Activated T-helper 1 cell treated with Interleukin-2 at 50 U/mL for 16 hours (primary cell): ENCODE results near the gene SPATA2L.

ENCODE experiments used
- DNase-seq: peaks from one replicate; pipeline ENCODE4 v3.0.0-alpha.2; 2020; ENCODE audit warnings: low read depth

Gene SPATA2L, protein sequence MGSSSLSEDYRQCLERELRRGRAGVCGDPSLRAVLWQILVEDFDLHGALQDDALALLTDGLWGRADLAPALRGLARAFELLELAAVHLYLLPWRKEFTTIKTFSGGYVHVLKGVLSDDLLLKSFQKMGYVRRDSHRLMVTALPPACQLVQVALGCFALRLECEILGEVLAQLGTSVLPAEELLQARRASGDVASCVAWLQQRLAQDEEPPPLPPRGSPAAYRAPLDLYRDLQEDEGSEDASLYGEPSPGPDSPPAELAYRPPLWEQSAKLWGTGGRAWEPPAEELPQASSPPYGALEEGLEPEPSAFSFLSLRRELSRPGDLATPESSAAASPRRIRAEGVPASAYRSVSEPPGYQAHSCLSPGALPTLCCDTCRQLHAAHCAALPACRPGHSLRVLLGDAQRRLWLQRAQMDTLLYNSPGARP

GRCh38 chr16:89701425-89702406, at the start of gene SPATA2L:
Gene SPATA2L, minus strand, starts transcription at chr16:89701705. Its CDS starts 473 bp downstream, at chr16:89701232.
- DNase-seq = peak; percentile 97

DNA sequence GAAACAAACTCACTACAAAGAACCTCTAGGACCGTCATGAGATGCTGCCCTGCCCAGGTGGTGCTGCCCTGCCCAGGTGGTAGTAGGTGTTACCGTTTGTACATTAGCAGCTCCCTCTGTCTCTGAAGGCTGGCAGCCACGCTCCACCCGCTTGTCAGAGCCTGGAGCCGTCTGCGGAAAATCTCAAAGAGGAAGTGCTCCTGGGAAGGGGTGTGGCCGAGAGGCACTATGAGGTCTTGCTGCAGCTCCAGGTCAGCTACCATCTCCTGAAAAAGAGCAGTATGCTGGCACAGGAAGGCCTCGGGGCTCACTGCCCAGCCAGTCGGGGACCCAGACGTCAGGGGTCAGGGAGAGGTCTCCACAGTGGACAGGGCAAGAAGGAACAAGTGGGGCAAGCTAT, 48.1 kb upstream of the SPATA2L start:
- DNase-seq = no peak

- DNase-seq = no peak
These were observed 47.4 kb upstream of the SPATA2L start for GRCh38 chr16:89748921-89749320.

DNA sequence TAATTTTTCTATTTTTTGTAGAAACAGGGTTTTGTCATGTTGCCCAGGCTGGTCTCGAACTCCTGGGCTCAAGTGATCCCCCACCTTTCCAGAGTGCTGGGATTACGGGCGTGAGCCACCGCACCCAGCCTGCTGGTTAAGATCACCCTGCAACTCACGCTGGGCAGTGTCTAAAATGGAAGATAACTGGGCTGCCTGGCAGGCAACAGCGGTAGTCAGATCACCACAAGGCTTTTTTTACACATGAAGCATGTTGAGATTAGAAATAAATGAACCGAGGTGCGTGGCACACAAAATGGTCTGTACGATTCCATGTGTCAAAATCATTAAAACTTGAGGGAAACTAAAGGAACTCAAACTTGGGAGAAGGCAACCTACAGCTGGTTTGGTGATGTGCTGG, 46.6 kb upstream of the SPATA2L start:
- DNase-seq = no peak

DNA sequence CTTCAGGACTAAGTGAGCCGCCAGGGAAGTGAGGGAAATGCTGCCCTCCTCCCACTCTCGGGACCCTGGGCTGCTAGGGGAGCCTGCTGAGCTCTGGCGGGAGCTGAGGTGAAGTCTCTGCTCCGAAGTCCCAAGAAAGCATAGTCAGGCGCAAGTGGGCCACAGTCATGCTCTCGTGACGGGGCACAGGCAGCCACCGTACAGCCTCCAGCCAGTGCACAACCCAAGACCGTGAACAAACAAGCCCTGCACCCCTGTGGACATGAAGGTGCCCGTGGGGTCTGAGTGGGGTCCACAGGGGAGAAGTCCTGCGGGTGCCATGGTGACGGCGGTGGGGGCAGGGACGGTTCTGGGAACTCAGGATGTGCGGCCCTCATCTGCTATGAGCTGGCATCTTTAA, 44.5 kb upstream of the SPATA2L start:
- DNase-seq = no peak

GRCh38 chr16:89744813-89745212, 43.3 kb upstream of the SPATA2L start:
- no peak for DNase-seq

- DNase-seq = no peak
These were observed 41.4 kb upstream of the SPATA2L start for GRCh38 chr16:89742948-89743347.

GRCh38 chr16:89741342-89742014, 40.0 kb upstream of the SPATA2L start:
- no peak for DNase-seq

GRCh38 chr16:89739383-89739782, 37.9 kb upstream of the SPATA2L start:
- no peak for DNase-seq

GRCh38 chr16:89738538-89739317, 37.2 kb upstream of the SPATA2L start:
- no peak for DNase-seq

GRCh38 chr16:89738072-89738377, 36.5 kb upstream of the SPATA2L start:
- DNase-seq = no peak

DNA sequence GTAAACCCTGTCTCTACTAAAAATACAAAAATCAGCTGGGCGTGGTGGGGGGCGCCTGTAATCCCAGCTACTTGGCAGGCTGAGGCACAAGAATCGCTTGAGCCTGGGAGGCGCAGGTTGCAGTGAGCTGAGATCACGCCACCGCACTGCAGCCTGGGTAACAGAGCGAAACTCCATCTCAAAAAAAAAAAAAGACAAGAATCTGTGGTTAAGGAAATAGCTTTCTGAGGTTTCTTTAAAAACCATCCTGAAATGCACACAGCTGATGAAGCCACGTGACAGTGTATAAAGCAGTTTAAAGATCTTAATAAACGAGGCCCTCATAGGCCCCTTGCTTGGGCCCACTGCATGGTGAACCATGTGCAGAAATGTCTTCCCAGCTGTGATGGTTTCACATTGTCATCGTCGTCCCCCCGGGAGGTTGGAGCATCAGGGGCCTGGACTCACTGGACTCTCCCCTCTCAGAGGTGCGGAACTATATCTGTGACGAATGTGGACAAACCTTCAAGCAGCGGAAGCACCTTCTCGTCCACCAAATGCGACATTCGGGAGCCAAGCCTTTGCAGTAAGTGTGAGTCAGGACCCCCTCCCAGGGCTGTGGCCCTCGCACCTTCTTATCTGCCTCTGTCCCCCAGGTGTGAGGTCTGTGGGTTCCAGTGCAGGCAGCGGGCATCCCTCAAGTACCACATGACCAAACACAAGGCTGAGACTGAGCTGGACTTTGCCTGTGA, 36.0 kb upstream of the SPATA2L start:
- peak; percentile 26 for DNase-seq

DNA sequence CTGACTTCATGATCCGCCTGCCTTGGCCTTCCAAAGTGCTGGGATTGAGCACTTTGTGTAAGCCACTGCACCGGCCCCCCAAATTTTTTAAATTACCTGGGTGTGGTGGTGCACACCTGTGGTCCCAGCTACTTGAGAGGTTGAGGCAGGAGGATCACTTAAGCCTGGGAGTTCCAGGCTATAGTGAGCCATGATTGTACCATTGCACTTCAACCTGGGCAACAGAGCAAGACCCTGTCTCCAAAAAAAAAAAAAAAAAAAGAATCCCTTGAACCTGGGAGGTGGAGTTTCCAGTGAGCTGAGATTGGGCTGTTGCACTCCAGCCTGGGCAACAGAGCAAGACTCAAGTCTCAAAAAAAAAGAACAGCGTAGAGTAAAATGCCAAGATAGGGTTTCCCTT, 35.0 kb upstream of the SPATA2L start:
- DNase-seq = no peak

DNA sequence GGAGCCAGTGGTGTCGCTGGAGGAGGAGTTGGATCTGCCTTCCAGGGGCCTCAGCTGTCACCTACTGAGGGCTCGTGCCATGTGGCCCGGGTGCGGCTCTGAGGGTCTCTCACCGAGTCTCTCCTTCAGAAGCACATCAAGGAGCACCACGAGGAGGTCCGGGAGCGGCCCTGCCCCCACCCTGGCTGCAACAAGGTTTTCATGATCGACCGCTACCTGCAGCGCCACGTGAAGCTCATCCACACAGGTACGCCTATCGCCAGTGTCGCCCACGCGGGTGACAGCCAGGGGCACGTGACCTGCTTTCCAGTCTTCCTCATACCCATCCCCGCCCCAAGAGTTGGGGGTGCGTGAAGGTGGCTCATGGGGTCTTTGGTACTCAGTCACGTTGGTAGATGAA, 32.3 kb upstream of the SPATA2L start:
- no peak for DNase-seq

DNA sequence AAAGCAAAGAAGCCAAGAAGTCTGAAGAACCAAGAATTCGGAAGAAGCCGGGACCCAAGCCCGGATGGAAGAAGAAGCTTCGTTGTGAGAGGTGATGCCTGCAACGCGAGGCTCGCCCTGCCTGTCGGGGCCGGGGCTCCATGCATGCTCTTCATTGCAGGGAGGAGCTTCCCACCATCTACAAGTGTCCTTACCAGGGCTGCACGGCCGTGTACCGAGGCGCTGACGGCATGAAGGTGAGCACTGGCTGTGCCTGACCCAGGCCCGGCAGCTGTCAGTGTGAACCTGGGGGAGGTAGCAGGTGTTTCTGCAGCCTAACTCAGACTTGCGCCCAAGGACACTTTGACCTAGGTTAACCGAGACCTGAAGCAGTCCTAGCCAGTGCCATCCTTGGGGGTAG, 31.8 kb upstream of the SPATA2L start:
- DNase-seq = no peak

DNA sequence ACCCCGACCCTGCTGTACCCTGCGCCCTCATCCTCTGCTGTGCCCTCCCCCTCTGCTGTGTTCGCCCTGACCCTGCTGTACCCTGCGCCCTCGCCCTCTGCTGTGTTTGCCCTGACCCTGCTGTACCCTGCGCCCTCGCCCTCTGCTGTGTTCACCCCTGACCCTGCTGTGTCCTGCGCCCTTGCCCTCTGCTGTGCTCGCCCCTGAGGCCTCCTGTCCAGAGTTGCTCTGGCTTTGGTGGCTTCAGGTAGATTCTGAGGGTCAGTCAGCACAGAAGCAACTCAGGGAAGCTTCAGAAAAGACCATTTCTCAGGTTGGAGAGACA, 31.4 kb upstream of the SPATA2L start:
- no peak for DNase-seq

GRCh38 chr16:89732142-89732917, 30.8 kb upstream of the SPATA2L start:
- DNase-seq = no peak

DNA sequence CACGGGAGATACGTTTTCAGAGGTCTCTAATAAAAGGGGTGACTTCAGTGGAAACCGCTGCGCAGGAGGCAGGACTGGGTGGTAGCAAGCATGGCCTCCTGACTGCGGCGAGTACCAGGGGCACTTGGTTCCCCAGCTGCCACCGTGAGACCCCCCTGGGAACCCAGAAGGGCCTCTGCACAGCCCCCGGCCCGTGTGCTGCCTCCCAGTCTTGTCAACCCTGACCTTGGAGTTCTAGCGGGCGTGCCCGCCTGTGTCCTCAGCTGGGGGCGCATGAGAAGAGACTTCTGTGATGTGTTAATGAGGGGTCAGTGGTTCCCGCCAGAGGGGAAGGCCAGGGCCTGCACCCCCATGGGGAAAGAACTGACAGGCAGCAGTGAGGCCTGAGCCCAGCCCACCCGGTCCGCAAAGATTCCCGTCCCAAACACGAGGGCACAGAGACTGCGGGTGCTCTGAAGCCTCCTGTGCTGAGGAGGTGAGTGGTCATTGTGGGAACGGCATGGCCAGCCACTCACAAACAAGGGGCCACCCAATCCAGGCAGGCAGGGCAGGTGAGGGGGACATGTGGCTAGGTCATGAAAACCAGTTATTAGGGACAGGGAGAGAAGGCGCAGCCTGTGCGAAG, 29.2 kb upstream of the SPATA2L start:
- DNase-seq = no peak

- no peak for DNase-seq
These were observed 28.5 kb upstream of the SPATA2L start for GRCh38 chr16:89729863-89730593.
